Panc1 (cell line): ENCODE data around the gene MTPN. TPM values are rescaled to one million over a fixed set of nuclear protein-coding genes. Genes with fewer than 3 reads are reported as not detected.

Experiments
- ATAC-seq: fragments of 200-7000 bp; cut with Tn5 transposase; 2 replicates; pipeline ENCODE4 v1.9.1; 2020; ENCODE audit warnings: mild to moderate bottlenecking, moderate library complexity
- BruUV-seq: library from RNA; stranded (reverse); fragments of 400-500 nt; replicated peaks from 2 replicates; lab custom pipeline; 2021; lab: Mats Ljungman, UMichigan
- CTCF ChIA-PET: fragments of 300-600 bp; sonication (Branson Sonifier 250); formaldehyde crosslinking; loops from one replicate; lab custom pipeline; 2022; ENCODE audit warnings: antibody characterized with exemption; lab: Charles Lee
- POLR2A ChIA-PET: fragments of 300-600 bp; sonication (Branson Sonifier 250); formaldehyde crosslinking; loops from one replicate; lab custom pipeline; 2022; ENCODE audit warnings: antibody characterized with exemption; lab: Charles Lee
- DNase-seq: peaks from one replicate; pipeline ENCODE4 v3.0.0-alpha.2; 2010; ENCODE audit warnings: low read depth, low spot score
- H3K27ac ChIP-seq: 2 replicates; pipeline ENCODE4 v1.5.1; 2011; ENCODE audit warnings: mild to moderate bottlenecking, low read length, inconsistent platforms
- H3K27me3 ChIP-seq: fragments of 200-500 bp; sonication (Bioruptor generic); 2 replicates; pipeline ENCODE4 v1.6.0; 2014; ENCODE audit warnings: low read length, inconsistent platforms; ENCODE audit not compliant: control insufficient read depth, insufficient read depth
- H3K36me3 ChIP-seq: fragments of 200-500 bp; sonication (Bioruptor generic); 2 replicates; pipeline ENCODE4 v1.5.1; 2014; ENCODE audit warnings: inconsistent platforms, mild to moderate bottlenecking, low read length, moderate library complexity; ENCODE audit not compliant: control insufficient read depth, insufficient read depth
- H3K4me1 ChIP-seq: 2 replicates; pipeline ENCODE4 v1.5.1; 2011; ENCODE audit warnings: inconsistent platforms, mild to moderate bottlenecking, low read length, moderate library complexity; ENCODE audit not compliant: control insufficient read depth, insufficient read depth
- H3K4me3 ChIP-seq, 2 experiments: 2 replicates each; pipeline ENCODE4 v1.5.1; 2011 to 2012; ENCODE audit warnings: low read depth in 2 of 2, low read length in 2 of 2, mild to moderate bottlenecking in 2 of 2, inconsistent platforms in 1 of 2, moderate library complexity in 1 of 2
- H3K9me3 ChIP-seq: fragments of 200-500 bp; sonication (Bioruptor generic); 2 replicates; pipeline ENCODE4 v1.5.1; 2014; ENCODE audit warnings: low read depth, mild to moderate bottlenecking, inconsistent platforms, low read length, moderate library complexity; ENCODE audit not compliant: control insufficient read depth, insufficient read depth
- CTCF ChIP-seq: fragments of 450-650 bp; IDR thresholded peaks from 2 replicates; pipeline ENCODE4 v1.5.1; 2017; ENCODE audit warnings: mild to moderate bottlenecking
- POLR2AphosphoS5 ChIP-seq: IDR thresholded peaks from 2 replicates; pipeline ENCODE4 v1.6.1; 2012; ENCODE audit warnings: mild to moderate bottlenecking, low read depth, low read length, moderate library complexity
- REST ChIP-seq, 2 experiments: IDR thresholded peaks; 2 replicates each; pipeline ENCODE4 v1.6.1; 2011 to 2012; ENCODE audit warnings: low read depth in 2 of 2, control low read depth in 1 of 2, low read length in 1 of 2, mild to moderate bottlenecking in 1 of 2, moderate library complexity in 1 of 2; ENCODE audit not compliant: insufficient read depth in 1 of 2
- SIN3A ChIP-seq: IDR thresholded peaks from 2 replicates; pipeline ENCODE4 v1.6.1; 2012; ENCODE audit warnings: low read depth, mild to moderate bottlenecking, low read length, moderate library complexity, borderline replicate concordance; ENCODE audit not compliant: insufficient read depth
- TCF7L2 ChIP-seq: IDR thresholded peaks from 2 replicates; pipeline ENCODE4 v1.6.1; 2011; ENCODE audit warnings: mild to moderate bottlenecking, low read depth, low read length, inconsistent platforms
- in situ Hi-C: cut with HindIII; loops from 2 replicates; pipeline ENCODE4 v1.10.0; 2016; ENCODE audit warnings: low sequenced_read_pairs, low pct_unique_long_range_greater_than_20kb
- intact Hi-C: fragments of 100-400 bp; cut with micrococcal nuclease; formaldehyde crosslinking; loops from one replicate; pipeline ENCODE4 v1.10.0; 2022; ENCODE audit not compliant: unreplicated experiment
- total RNA-seq: library from RNA; stranded (reverse); gene quantifications from one replicate; pipeline ENCODE4 v1.2.1, GENCODE V29; 2021; ENCODE audit not compliant: unreplicated experiment

The MTPN gene
- total RNA-seq, 1 experiment from 2014 or later: 177 TPM

- intact Hi-C loops: no loop called here
These were observed 14.7 kb upstream of the MTPN start for GRCh38 chr7:135991906-135992305.

GRCh38 chr7:135991322-135991721, 14.2 kb upstream of the MTPN start:
- intact Hi-C loops: no loop called here
- no peak for DNase-seq
- H3K27me3 ChIP-seq: peaks cover 3% of the 10 kb centered on the region; the same call in 1 of the 2 replicates
- no peak overlapping the region for H3K4me3 ChIP-seq
- in situ Hi-C loops: no loop called here
- no TSS peak for BruUV-seq
- TF ChIP-seq TCF7L2 (no peak), CTCF (no peak), POLR2AphosphoS5 (no peak), SIN3A (no peak), REST (IDR thresholded peaks at IDR 0.05; ENCODE audit: insufficient read depth in 1 of 2, low read depth in 2 of 2, low read length in 1 of 2) (no peak)
- POLR2A ChIA-PET: interaction anchor here (0.9 kb wide), 1 partner anchor 9 kb away, joined by 6 read pairs; no protein-coding TSS in a partner anchor
- CTCF ChIA-PET: no interaction called here
- no peaks in the 10 kb centered on the region for H3K4me1 ChIP-seq
- no peak for ATAC-seq
- no peaks in the 10 kb centered on the region for H3K9me3 ChIP-seq
- no peaks in the 10 kb centered on the region for H3K36me3 ChIP-seq
- H3K27ac ChIP-seq: no peak overlapping the region

More at GRCh38 chr7:135991906-135992305, 14.7 kb upstream of the MTPN start:
- DNase-seq: no peak
- no TSS peak for BruUV-seq
- in situ Hi-C loops: no loop called here
- ATAC-seq: no peak
- TF ChIP-seq POLR2AphosphoS5 (no peak), REST (IDR thresholded peaks at IDR 0.05; ENCODE audit: insufficient read depth in 1 of 2, low read depth in 2 of 2, low read length in 1 of 2) (no peak), CTCF (no peak), TCF7L2 (no peak), SIN3A (no peak)
- Histone ChIP-seq H3K36me3 (no peaks in the 10 kb centered on the region), H3K27me3 (peaks cover 3% of the 10 kb centered on the region; the same call in 1 of the 2 replicates), H3K4me1 (no peaks in the 10 kb centered on the region), H3K9me3 (no peaks in the 10 kb centered on the region), H3K4me3 (no peak overlapping the region), H3K27ac (no peak overlapping the region)
- ChIA-PET CTCF (no interaction called here), POLR2A (no interaction called here)
